Measurements from ENCODE around the gene KCNK13.
"Not testable (repeated sequence)": the region's sequence is repeated elsewhere in the genome, so short reads cannot be mapped to it uniquely, and the experiment has no call there.

GRCh38 chr14:90229942-90230341 is 168.1 kb downstream of the KCNK13 start:
- TF ChIP-seq TSHZ1 (CRISPR knock-in tag; IDR thresholded peaks at IDR 0.05); ZNF79 (CRISPR knock-in tag; IDR thresholded peaks at IDR 0.05; ENCODE audit: low read depth); ESRRA (IDR thresholded peaks at IDR 0.05; ENCODE audit: borderline replicate concordance, low read depth): not testable (repeated sequence)
- TF ChIP-seq, protein P1, sequence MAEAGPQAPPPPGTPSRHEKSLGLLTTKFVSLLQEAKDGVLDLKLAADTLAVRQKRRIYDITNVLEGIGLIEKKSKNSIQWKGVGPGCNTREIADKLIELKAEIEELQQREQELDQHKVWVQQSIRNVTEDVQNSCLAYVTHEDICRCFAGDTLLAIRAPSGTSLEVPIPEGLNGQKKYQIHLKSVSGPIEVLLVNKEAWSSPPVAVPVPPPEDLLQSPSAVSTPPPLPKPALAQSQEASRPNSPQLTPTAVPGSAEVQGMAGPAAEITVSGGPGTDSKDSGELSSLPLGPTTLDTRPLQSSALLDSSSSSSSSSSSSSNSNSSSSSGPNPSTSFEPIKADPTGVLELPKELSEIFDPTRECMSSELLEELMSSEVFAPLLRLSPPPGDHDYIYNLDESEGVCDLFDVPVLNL (CRISPR knock-in tag; IDR thresholded peaks at IDR 0.05; ENCODE audit: low read depth) = not testable (repeated sequence)
